GM12878 (cell line): ENCODE results near the gene ABCC3. TPM values are rescaled to one million over a fixed set of nuclear protein-coding genes. Genes with fewer than 3 reads are reported as not detected.

Experiments
- ATAC-seq: fragments of 200-7000 bp; cut with Tn5 transposase; 3 replicates; pipeline ENCODE4 v1.9.1; 2020; ENCODE audit warnings: mild to moderate bottlenecking, moderate library complexity
- BruUV-seq: library from RNA; stranded (reverse); fragments of 400-500 nt; replicated peaks from 2 replicates; lab custom pipeline; 2021; lab: Mats Ljungman, UMichigan
- CTCF ChIA-PET: fragments of 300-600 bp; sonication (Branson Sonifier 250); formaldehyde crosslinking; extraction: SDS; loops from one replicate; lab custom pipeline; 2021; ENCODE audit warnings: inconsistent platforms; lab: Yijun Ruan, JAX
- POLR2A ChIA-PET: fragments of 350-600 bp; formaldehyde crosslinking; extraction: SDS; loops from one replicate; lab custom pipeline; 2021; ENCODE audit warnings: inconsistent platforms; lab: Charles Lee
- RAD21 ChIA-PET: fragments of 300-600 bp; sonication (Branson Sonifier 250); formaldehyde crosslinking; loops from one replicate; lab custom pipeline; 2023; ENCODE audit warnings: antibody characterized with exemption; ENCODE audit not compliant: unreplicated experiment; lab: Charles Lee
- SMC1A ChIA-PET: fragments of 300-600 bp; sonication (Branson Sonifier 250); formaldehyde crosslinking; loops from one replicate; lab custom pipeline; 2023; ENCODE audit not compliant: unreplicated experiment, uncharacterized antibody; lab: Charles Lee
- DNase-seq: peaks from one replicate; pipeline ENCODE4 v3.0.0-alpha.2; 2011; ENCODE audit warnings: low read depth, low spot score
- FAIRE-seq: peaks from 3 replicates; lab custom pipeline; 2011; peaks lifted over from hg19 to GRCh38; lab: Jason Lieb, UNC
- H2AFZ ChIP-seq: 2 replicates; pipeline ENCODE4 v1.6.0; 2011; ENCODE audit warnings: low read depth, low read length, control low read depth; ENCODE audit not compliant: control insufficient read depth
- H3K27ac ChIP-seq: 2 replicates; pipeline ENCODE4 v1.5.1; 2011; ENCODE audit warnings: control low read depth; ENCODE audit not compliant: control insufficient read depth, insufficient read depth
- H3K27me3 ChIP-seq, 2 experiments: replicated peaks in 1 of 2; 2 replicates each; pipeline versions ENCODE4 v1.6.0 to v1.6.1; 2011; ENCODE audit warnings: low read length in 1 of 2; ENCODE audit not compliant: control insufficient read depth in 2 of 2, insufficient read depth in 2 of 2
- H3K36me3 ChIP-seq, 2 experiments: 2 replicates each; pipeline ENCODE4 v1.5.1; 2011; ENCODE audit warnings: low read length in 1 of 2; ENCODE audit not compliant: control insufficient read depth in 2 of 2, insufficient read depth in 2 of 2
- H3K4me1 ChIP-seq: 2 replicates; pipeline ENCODE4 v1.6.1; 2011; ENCODE audit warnings: mild to moderate bottlenecking, low read length, moderate library complexity, mixed read lengths; ENCODE audit not compliant: control insufficient read depth, insufficient read depth
- H3K4me2 ChIP-seq: 2 replicates; pipeline ENCODE4 v1.6.0; 2011; ENCODE audit warnings: control low read depth; ENCODE audit not compliant: control insufficient read depth, insufficient read depth
- H3K4me3 ChIP-seq: fragments of 200-600 bp; sonication (generic); 2 replicates; pipeline ENCODE4 v1.5.1; 2016
- H3K79me2 ChIP-seq: 2 replicates; pipeline ENCODE4 v1.6.0; 2011; ENCODE audit warnings: low read length; ENCODE audit not compliant: control insufficient read depth, insufficient read depth
- H3K9ac ChIP-seq: 2 replicates; pipeline ENCODE4 v1.8.0; 2011; ENCODE audit warnings: low read length, control low read depth, mixed read lengths; ENCODE audit not compliant: control insufficient read depth, insufficient read depth
- H3K9me3 ChIP-seq: replicated peaks from 3 replicates; pipeline ENCODE4 v1.5.1; 2011; ENCODE audit warnings: mild to moderate bottlenecking, low read length; ENCODE audit not compliant: control insufficient read depth, insufficient read depth
- H4K20me1 ChIP-seq: 2 replicates; pipeline ENCODE4 v1.6.0; 2011; ENCODE audit not compliant: control insufficient read depth, insufficient read depth
- EP300 ChIP-seq, 2 experiments: fragments of 150-350 bp in 1 of 2; IDR thresholded peaks; 2 replicates each; pipeline ENCODE4 v1.6.1; 2011 to 2012; ENCODE audit warnings: low read depth in 2 of 2, low read length in 2 of 2, borderline replicate concordance in 1 of 2, improper control_type of control experiment in 1 of 2, inconsistent platforms in 1 of 2; ENCODE audit not compliant: control insufficient read depth in 1 of 2
- SUPT20H ChIP-seq: IDR thresholded peaks from 2 replicates; pipeline ENCODE4 v1.6.1; 2011; ENCODE audit warnings: low read depth, mild to moderate bottlenecking, low read length, moderate library complexity, borderline replicate concordance; ENCODE audit not compliant: control insufficient read depth
- ZBED1 ChIP-seq: IDR thresholded peaks from 2 replicates; pipeline ENCODE4 v1.6.1; 2016; ENCODE audit warnings: borderline replicate concordance
- WGBS: methylation state at CpG from one replicate; pipeline ENCODE4 v1.1.6; 2016; ENCODE audit warnings: low lambda C conversion rate; ENCODE audit not compliant: insufficient replicate concordance, insufficient coverage; ENCODE audit errors: missing lambda C conversion rate; 5-methylcytosine and 5-hydroxymethylcytosine counted together
- in situ Hi-C: fragments of 300-500 bp; cut with MboI; formaldehyde crosslinking; loops from 9 replicates; pipeline ENCODE4 v1.14.3; 2018; ENCODE audit warnings: mixed read lengths
- intact Hi-C: fragments of 100-400 bp; cut with micrococcal nuclease; formaldehyde crosslinking; loops from one replicate; pipeline ENCODE4 v1.14.2; 2022; ENCODE audit not compliant: unreplicated experiment
- polyA plus RNA-seq, 11 experiments: library from polyadenylated mRNA; depleted of rRNA in 4 of 11; unstranded in 6 of 11; stranded (reverse) in 5 of 11; fragments of >200 nt; fragmentation: Nextera tagmentation in 4 of 11; fragmentation: Illumina TruSeq in 1 of 11; extraction: Ambion mirVana in 4 of 11; extraction: Trizol in 1 of 11; gene quantifications; 1 replicate in 1 of 11; 2 replicates in 10 of 11; pipeline versions ENCODE4 v1.2.1 to v1.2.3, GENCODE V29; 2011 to 2016; ENCODE audit warnings: inconsistent platforms in 2 of 11, missing spikeins in 2 of 11, low read depth in 1 of 11
- total RNA-seq, 4 experiments: library from RNA; depleted of rRNA in 3 of 4; stranded (reverse); fragments of >200 nt in 3 of 4; fragmentation: Illumina TruSeq in 1 of 4; extraction: Trizol in 1 of 4; gene quantifications; 2 replicates each; pipeline versions ENCODE4 v1.2.1 to v1.2.3, GENCODE V29; 2013 to 2021
- TF ChIP-seq, protein P1 (sequence below): IDR thresholded peaks from 2 replicates; pipeline ENCODE4 v1.6.1; 2011; ENCODE audit warnings: mild to moderate bottlenecking, low read depth, low read length, moderate library complexity; ENCODE audit not compliant: insufficient replicate concordance

The ABCC3 gene
- total and polyA plus RNA-seq, 10 of the 15 experiments (the other 5 are each of a cell fraction or from before 2014, with no cell fraction given), result 0.21 to 2.3 (median 0.71) TPM; not detected in 6

DNA sequence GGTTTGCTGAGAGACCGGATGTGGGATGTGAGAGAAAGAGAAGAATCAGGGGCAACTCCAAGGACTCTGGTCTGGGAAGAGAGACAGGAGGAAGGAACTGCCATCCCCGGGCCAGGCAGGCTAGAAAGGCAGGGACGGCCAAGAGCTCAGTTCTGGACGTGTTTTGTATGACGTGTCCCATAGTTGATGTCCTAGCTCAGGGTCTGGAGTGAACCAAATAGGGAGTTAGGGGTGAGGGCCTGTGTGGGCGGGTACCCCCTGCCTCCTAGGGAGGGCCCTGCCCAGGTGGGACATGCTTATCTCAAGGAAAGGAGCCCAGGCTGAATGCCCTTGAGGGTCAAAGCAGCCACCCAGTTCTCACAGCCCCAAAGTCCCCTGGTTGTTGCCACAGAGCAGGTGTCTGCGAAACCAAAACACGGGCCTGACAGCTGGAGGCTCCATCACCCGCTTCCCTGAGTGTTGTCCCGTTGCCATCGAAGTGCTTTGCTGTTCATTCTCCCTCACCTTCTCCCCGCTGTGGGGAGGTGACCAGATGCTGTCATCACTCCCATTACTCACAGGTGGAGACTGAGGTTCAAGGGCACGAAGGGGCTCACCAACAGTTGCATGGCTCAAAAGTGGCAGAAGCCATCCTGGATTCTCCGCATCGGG, 7.5 kb downstream of the ABCC3 start:
- DNase-seq (no peak), ATAC-seq (no peak), FAIRE-seq (no peak)
- no peak overlapping the region for H3K27ac ChIP-seq
- SMC1A ChIA-PET, result interaction anchor here (1.4 to 1.7 kb wide), 2 partner anchors 8 to 19 kb away, joined by 3 to 5 read pairs; no protein-coding TSS in a partner anchor
- H3K9me3 ChIP-seq, result no peaks in the 10 kb centered on the region
- 54% methylated on average over 15 of the region's 15 CpGs for WGBS
- in situ Hi-C loops (no loop called here), intact Hi-C loops (no loop called here)
- no peak overlapping the region for H2AFZ ChIP-seq
- H3K79me2 ChIP-seq, result no peaks in the 10 kb centered on the region
- TF ChIP-seq ZBED1, result no peak
- TF ChIP-seq, protein P1, sequence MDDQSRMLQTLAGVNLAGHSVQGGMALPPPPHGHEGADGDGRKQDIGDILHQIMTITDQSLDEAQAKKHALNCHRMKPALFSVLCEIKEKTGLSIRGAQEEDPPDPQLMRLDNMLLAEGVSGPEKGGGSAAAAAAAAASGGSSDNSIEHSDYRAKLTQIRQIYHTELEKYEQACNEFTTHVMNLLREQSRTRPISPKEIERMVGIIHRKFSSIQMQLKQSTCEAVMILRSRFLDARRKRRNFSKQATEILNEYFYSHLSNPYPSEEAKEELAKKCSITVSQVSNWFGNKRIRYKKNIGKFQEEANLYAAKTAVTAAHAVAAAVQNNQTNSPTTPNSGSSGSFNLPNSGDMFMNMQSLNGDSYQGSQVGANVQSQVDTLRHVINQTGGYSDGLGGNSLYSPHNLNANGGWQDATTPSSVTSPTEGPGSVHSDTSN, result no peak
- no peak for TF ChIP-seq SUPT20H
- no peak for TF ChIP-seq EP300 (IDR thresholded peaks at IDR 0.05; ENCODE audit: borderline replicate concordance in 1 of 2, control insufficient read depth in 1 of 2, low read depth in 2 of 2, low read length in 2 of 2)
- RAD21 ChIA-PET, result interaction anchor here (1.4 kb wide), 1 partner anchor 10 kb away, joined by 10 read pairs; no protein-coding TSS in a partner anchor
- H3K4me1 ChIP-seq, result peaks cover 3% of the 10 kb centered on the region; the same call in 1 of the 2 replicates
- H4K20me1 ChIP-seq, result no peaks in the 10 kb centered on the region
- no TSS peak for BruUV-seq
- no peaks in the 10 kb centered on the region for H3K36me3 ChIP-seq
- H3K4me3 ChIP-seq, result no peak overlapping the region
- POLR2A ChIA-PET, result interaction anchor here (0.7 kb wide), 1 partner anchor 279 kb away, joined by 3 read pairs; no protein-coding TSS in a partner anchor
- H3K4me2 ChIP-seq, result no peak overlapping the region
- CTCF ChIA-PET, result interaction anchor here (1.2 to 7.8 kb wide), 3 partner anchors 10 to 55 kb away, joined by 3 to 70 read pairs (median 4); no protein-coding TSS in a partner anchor
- no peaks in the 10 kb centered on the region for H3K27me3 ChIP-seq
- no peak overlapping the region for H3K9ac ChIP-seq
